Measurements from ENCODE around the gene SPATC1L. TPM values are rescaled to one million over a fixed set of nuclear protein-coding genes. Genes with fewer than 3 reads are reported as not detected.

Gene SPATC1L
- total RNA-seq, 1 experiment from 2014 or later, result 36.0 TPM

DNA sequence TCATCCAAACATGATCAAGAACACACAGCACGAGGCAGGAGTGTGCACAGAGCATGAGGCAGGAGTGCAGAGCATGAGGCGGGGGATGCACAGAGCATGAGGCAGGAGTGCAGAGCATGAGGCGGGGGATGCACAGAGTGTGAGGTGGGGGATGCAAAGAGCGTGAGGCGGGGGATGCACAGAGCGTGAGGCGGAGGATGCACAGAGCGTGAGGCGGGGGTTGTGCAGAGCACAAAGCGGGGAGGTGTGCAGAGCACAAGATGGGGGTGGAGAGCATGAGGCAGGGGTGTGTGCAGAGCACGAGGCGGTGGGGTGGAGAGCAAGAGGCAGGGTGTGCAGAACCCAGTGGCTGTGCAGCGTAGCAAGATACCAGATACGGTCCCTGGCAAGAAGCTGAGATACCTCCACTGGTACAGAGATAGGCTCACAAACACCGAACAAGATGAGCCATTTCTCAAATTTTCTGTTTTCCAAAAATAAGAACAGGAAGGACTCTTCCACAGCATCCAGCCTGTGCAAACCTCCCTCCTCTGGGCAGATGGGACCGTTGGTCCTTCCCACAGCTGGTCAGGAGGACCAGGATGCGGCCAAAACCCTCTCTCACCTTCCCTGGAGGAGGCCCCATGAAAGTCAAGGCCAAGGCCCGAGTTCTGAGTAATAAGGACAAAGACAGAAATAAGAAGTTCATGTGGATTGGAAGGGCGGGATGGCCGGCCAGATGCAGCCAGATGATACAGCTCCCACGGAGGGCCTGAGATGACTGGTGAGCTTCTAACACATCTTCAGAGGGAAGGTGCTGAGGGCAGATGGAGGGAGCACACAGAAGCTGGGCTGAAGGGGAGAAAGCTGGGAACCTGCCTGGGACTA, 12.0 kb downstream of the SPATC1L start:
- Histone ChIP-seq H4K5ac (ENCODE audit: insufficient read length, low read depth, low read length) (no peak overlapping the region), H4K20me1 (ENCODE audit: control insufficient read depth, insufficient read depth, insufficient read length) (no peaks in the 10 kb centered on the region), H3K14ac (ENCODE audit: insufficient read depth, low read length) (no peak overlapping the region; the same call in 1 of the 2 replicates), H3K27ac (ENCODE audit: insufficient read length, low read depth, low read length) (no peak overlapping the region), H2AFZ (ENCODE audit: low read length) (no peak overlapping the region), H3K27me3 (ENCODE audit: insufficient read depth, low read length) (no peaks in the 10 kb centered on the region), H2AK5ac (ENCODE audit: insufficient read length, low read length) (no peak overlapping the region), H3K79me1 (ENCODE audit: insufficient read depth, low read depth, low read length, poor library complexity, severe bottlenecking) (peaks cover 6% of the 10 kb centered on the region), H2BK20ac (ENCODE audit: low read depth, low read length, poor library complexity, severe bottlenecking) (no peak overlapping the region), H2BK5ac (ENCODE audit: insufficient read length, low read length) (no peak overlapping the region), H3K23me2 (ENCODE audit: insufficient read length, low read depth, low read length, poor library complexity, severe bottlenecking) (no peaks in the 10 kb centered on the region), H3T11ph (ENCODE audit: low read length) (no peak overlapping the region), H3K9me3 (ENCODE audit: control insufficient read depth, low read depth, low read length) (no peaks in the 10 kb centered on the region), H3K4ac (ENCODE audit: low read depth, low read length) (no peak overlapping the region), H3K9ac (ENCODE audit: extremely low read depth, insufficient read length, low read length) (no peak overlapping the region), H3K79me2 (ENCODE audit: insufficient read depth, low read length) (no peaks in the 10 kb centered on the region; the same call in 1 of the 2 replicates), H3K4me2 (ENCODE audit: insufficient read depth, insufficient read length, low read length) (no peak overlapping the region), H2BK12ac (ENCODE audit: insufficient read length, low read depth, low read length) (no peak overlapping the region), H3K4me1 (ENCODE audit: insufficient read depth, low read length) (0 out of 2 replicates have a peak, but pooled peaks cover 3% of the 10 kb centered on the region), H4K8ac (replicated peaks; ENCODE audit: insufficient read length, low read depth, low read length) (no peak overlapping the region), H3K23ac (ENCODE audit: insufficient read length, low read depth, low read length) (no peak overlapping the region), H3K56ac (ENCODE audit: insufficient read length, low read depth, low read length) (no peak overlapping the region), H4K91ac (ENCODE audit: insufficient read length, low read depth, low read length) (no peak overlapping the region), H2BK120ac (ENCODE audit: low read depth, low read length, poor library complexity, severe bottlenecking) (no peak overlapping the region), H3K18ac (ENCODE audit: insufficient read length, low read depth, low read length) (no peak overlapping the region), H2BK15ac (ENCODE audit: low read depth, low read length) (no peak overlapping the region)
- TF ChIP-seq, protein P1, sequence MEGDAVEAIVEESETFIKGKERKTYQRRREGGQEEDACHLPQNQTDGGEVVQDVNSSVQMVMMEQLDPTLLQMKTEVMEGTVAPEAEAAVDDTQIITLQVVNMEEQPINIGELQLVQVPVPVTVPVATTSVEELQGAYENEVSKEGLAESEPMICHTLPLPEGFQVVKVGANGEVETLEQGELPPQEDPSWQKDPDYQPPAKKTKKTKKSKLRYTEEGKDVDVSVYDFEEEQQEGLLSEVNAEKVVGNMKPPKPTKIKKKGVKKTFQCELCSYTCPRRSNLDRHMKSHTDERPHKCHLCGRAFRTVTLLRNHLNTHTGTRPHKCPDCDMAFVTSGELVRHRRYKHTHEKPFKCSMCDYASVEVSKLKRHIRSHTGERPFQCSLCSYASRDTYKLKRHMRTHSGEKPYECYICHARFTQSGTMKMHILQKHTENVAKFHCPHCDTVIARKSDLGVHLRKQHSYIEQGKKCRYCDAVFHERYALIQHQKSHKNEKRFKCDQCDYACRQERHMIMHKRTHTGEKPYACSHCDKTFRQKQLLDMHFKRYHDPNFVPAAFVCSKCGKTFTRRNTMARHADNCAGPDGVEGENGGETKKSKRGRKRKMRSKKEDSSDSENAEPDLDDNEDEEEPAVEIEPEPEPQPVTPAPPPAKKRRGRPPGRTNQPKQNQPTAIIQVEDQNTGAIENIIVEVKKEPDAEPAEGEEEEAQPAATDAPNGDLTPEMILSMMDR (conservative IDR thresholded peaks at IDR 0.05), result no peak
- Mint-ChIP-seq H3K27ac (peak overlapping the region in 1 of 3 experiments; percentile 87; a peak in 3 of 7 replicates), H3K36me3 (ENCODE audit: insufficient read depth in 1 of 3, low read depth in 3 of 3) (peaks cover 2 to 21% (median 6%) of the 10 kb centered on the region in 3 experiments; a peak in 6 of 7 replicates), H3K27me3 (ENCODE audit: low read depth) (no peaks in the 10 kb centered on the region), H3K9me3 (peaks cover 6 to 23% of the 10 kb centered on the region in 2 experiments; a peak in 4 of 5 replicates), H3K4me1 (peaks cover 0 to 7% of the 10 kb centered on the region in 2 experiments; a peak in 2 of 4 replicates), H3K4me3 (no peak overlapping the region)
- no CpG with 5 or more reads among the region's 21 CpGs for WGBS (ENCODE audit: extremely low coverage, insufficient read length, low lambda C conversion rate)
- DNase-seq, result no peak

All from H9 (cell line).